ENCODE data around the gene SELENON.

DNA sequence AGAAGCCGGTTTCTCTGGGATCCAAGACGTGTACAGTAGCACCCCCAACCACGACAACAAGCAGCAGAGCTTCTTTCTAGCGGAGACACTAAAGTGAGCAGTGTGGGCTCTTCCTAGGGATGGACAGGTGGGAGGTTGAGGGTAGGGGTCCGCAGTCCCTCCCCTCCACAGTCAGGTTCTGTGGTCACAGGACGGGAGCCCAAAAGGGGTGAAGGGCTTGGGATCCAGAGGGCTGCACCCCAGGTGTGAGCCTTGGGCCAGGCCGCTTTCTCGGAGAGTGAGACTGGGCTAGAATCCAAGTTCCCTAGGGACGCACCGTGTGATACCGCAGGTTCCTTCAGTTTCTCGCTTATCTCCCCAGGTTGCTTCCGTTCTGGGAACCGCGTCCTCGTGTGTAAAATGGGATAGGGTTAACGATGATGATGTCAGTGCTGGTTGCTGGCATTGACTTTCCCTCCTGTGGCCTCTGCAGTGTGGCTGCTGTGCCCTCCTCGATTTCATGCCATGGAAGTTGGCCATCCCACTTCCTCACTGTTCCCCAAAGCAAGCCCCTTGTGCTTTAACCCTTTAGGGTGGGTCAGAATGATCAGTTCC is 17.3 kb upstream of the SELENON start:
- TF ChIP-seq, protein P1, sequence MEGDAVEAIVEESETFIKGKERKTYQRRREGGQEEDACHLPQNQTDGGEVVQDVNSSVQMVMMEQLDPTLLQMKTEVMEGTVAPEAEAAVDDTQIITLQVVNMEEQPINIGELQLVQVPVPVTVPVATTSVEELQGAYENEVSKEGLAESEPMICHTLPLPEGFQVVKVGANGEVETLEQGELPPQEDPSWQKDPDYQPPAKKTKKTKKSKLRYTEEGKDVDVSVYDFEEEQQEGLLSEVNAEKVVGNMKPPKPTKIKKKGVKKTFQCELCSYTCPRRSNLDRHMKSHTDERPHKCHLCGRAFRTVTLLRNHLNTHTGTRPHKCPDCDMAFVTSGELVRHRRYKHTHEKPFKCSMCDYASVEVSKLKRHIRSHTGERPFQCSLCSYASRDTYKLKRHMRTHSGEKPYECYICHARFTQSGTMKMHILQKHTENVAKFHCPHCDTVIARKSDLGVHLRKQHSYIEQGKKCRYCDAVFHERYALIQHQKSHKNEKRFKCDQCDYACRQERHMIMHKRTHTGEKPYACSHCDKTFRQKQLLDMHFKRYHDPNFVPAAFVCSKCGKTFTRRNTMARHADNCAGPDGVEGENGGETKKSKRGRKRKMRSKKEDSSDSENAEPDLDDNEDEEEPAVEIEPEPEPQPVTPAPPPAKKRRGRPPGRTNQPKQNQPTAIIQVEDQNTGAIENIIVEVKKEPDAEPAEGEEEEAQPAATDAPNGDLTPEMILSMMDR (conservative IDR thresholded peaks at IDR 0.05): no peak
- no peak for TF ChIP-seq ZFX (IDR thresholded peaks at IDR 0.05)
